Uterus (tissue), 2 donors: ENCODE data around the gene IREB2.

Experiments used
- POLR2A ChIP-seq, 2 donors: fragments of 450-650 bp; IDR thresholded peaks; one replicate each; pipeline ENCODE4 v1.6.1; 2016; ENCODE audit warnings: antibody characterized with exemption in 2 of 2, mild to moderate bottlenecking in 1 of 2, moderate library complexity in 1 of 2
- TF ChIP-seq, protein P1 (sequence below), 4 experiments: fragments of 200-600 bp in 2 of 4; fragments of 450-650 bp in 2 of 4; sonication (generic) in 2 of 4; IDR thresholded peaks; one replicate each; pipeline ENCODE4 v1.5.1; 2016 to 2019; ENCODE audit warnings: antibody characterized with exemption in 4 of 4, mild to moderate bottlenecking in 2 of 4, moderate library complexity in 1 of 4

DNA sequence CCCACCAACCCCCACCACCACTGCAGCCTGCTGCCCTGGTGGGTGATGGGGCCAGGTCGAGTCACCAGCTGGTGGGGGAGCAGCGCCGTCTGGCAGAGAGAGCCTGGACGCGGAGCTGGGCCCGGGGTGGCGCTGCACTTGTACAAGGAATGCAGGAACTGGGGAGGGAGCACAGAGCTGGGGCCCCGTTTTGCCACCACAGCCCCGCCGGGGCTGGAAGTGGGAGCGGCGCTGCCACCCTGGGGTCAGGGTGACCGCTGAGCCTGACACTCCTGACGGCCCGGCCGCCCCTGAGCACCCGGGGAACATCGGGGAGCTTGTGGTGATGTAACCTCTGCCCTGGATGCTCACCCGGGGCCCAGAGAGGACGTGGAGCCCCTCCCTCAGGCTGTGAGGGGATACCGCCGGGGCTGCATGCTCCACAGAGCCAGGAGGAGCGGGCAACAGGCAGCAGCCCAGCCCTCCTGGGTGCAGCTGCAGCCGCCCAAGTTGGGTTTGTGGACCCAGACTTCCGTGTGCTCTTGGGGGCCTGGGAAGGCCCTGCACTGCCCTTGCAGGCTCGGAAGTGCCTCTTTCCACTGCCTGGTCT, 32.6 kb upstream of the IREB2 start:
- TF ChIP-seq POLR2A (IDR thresholded peaks at IDR 0.05), result no peak
- TF ChIP-seq, protein P1, sequence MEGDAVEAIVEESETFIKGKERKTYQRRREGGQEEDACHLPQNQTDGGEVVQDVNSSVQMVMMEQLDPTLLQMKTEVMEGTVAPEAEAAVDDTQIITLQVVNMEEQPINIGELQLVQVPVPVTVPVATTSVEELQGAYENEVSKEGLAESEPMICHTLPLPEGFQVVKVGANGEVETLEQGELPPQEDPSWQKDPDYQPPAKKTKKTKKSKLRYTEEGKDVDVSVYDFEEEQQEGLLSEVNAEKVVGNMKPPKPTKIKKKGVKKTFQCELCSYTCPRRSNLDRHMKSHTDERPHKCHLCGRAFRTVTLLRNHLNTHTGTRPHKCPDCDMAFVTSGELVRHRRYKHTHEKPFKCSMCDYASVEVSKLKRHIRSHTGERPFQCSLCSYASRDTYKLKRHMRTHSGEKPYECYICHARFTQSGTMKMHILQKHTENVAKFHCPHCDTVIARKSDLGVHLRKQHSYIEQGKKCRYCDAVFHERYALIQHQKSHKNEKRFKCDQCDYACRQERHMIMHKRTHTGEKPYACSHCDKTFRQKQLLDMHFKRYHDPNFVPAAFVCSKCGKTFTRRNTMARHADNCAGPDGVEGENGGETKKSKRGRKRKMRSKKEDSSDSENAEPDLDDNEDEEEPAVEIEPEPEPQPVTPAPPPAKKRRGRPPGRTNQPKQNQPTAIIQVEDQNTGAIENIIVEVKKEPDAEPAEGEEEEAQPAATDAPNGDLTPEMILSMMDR (IDR thresholded peaks at IDR 0.05), result no peak
